Parathyroid adenoma (tissue), 2 donors: ENCODE results near the gene SH3BP2.
"Not testable (repeated sequence)": the region's sequence is repeated elsewhere in the genome, so short reads cannot be mapped to it uniquely, and the experiment has no call there.

Source experiments
- H2AFZ ChIP-seq: fragments of 300-600 bp; sonication (generic); one replicate; pipeline ENCODE4 v1.7.0; 2017; ENCODE audit warnings: antibody characterized with exemption, mild to moderate bottlenecking
- H3K27ac ChIP-seq: fragments of 300-600 bp; sonication (generic); one replicate; pipeline ENCODE4 v1.7.0; 2017
- H3K27me3 ChIP-seq: fragments of 300-600 bp; sonication (generic); one replicate; pipeline ENCODE4 v1.7.0; 2017; ENCODE audit warnings: low read length; ENCODE audit not compliant: control insufficient read depth, insufficient read depth
- H3K36me3 ChIP-seq: fragments of 300-600 bp; sonication (generic); one replicate; pipeline ENCODE4 v1.7.0; 2017; ENCODE audit warnings: low read length; ENCODE audit not compliant: control insufficient read depth, insufficient read depth
- H3K4me1 ChIP-seq: fragments of 300-600 bp; sonication (generic); one replicate; pipeline ENCODE4 v1.7.0; 2017; ENCODE audit warnings: control low read depth
- H3K4me2 ChIP-seq: fragments of 300-600 bp; sonication (generic); one replicate; pipeline ENCODE4 v1.7.0; 2017; ENCODE audit warnings: low read length
- H3K4me3 ChIP-seq: fragments of 300-600 bp; sonication (generic); one replicate; pipeline ENCODE4 v1.7.0; 2017; ENCODE audit warnings: low read depth, low read length
- H3K79me2 ChIP-seq: fragments of 300-600 bp; sonication (generic); one replicate; pipeline ENCODE4 v1.7.0; 2017; ENCODE audit warnings: control low read depth
- H3K9ac ChIP-seq: fragments of 300-600 bp; sonication (generic); one replicate; pipeline ENCODE4 v1.7.0; 2017; ENCODE audit warnings: mild to moderate bottlenecking
- H3K9me3 ChIP-seq: fragments of 300-600 bp; sonication (generic); one replicate; pipeline ENCODE4 v1.7.0; 2017; ENCODE audit warnings: low read length; ENCODE audit not compliant: control insufficient read depth
- TF ChIP-seq, protein P1 (sequence below): fragments of 300-600 bp; sonication (generic); IDR thresholded peaks from one replicate; pipeline ENCODE4 v1.7.0; 2017; ENCODE audit warnings: antibody characterized with exemption, mild to moderate bottlenecking
- donor health status: primary hyperparathyroidism.

Gene SH3BP2

GRCh38 chr4:2771264-2771663, 21.6 kb upstream of the SH3BP2 start:
- no peaks in the 10 kb centered on the region for H3K27me3 ChIP-seq
- no peaks in the 10 kb centered on the region for H3K4me1 ChIP-seq
- no peaks in the 10 kb centered on the region for H3K79me2 ChIP-seq
- H3K9me3 ChIP-seq, result no peaks in the 10 kb centered on the region
- no peaks in the 10 kb centered on the region for H3K36me3 ChIP-seq
- no peak overlapping the region for H2AFZ ChIP-seq
- H3K9ac ChIP-seq, result no peak overlapping the region
- no peak overlapping the region for H3K4me3 ChIP-seq
- TF ChIP-seq, protein P1, sequence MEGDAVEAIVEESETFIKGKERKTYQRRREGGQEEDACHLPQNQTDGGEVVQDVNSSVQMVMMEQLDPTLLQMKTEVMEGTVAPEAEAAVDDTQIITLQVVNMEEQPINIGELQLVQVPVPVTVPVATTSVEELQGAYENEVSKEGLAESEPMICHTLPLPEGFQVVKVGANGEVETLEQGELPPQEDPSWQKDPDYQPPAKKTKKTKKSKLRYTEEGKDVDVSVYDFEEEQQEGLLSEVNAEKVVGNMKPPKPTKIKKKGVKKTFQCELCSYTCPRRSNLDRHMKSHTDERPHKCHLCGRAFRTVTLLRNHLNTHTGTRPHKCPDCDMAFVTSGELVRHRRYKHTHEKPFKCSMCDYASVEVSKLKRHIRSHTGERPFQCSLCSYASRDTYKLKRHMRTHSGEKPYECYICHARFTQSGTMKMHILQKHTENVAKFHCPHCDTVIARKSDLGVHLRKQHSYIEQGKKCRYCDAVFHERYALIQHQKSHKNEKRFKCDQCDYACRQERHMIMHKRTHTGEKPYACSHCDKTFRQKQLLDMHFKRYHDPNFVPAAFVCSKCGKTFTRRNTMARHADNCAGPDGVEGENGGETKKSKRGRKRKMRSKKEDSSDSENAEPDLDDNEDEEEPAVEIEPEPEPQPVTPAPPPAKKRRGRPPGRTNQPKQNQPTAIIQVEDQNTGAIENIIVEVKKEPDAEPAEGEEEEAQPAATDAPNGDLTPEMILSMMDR, result no peak
- H3K27ac ChIP-seq, result no peak overlapping the region
- no peak overlapping the region for H3K4me2 ChIP-seq

GRCh38 chr4:2780643-2781042, 12.2 kb upstream of the SH3BP2 start:
- H2AFZ ChIP-seq, H3K36me3 ChIP-seq, H3K27me3 ChIP-seq, H3K9me3 ChIP-seq, H3K4me3 ChIP-seq, H3K4me2 ChIP-seq, H3K4me1 ChIP-seq, H3K79me2 ChIP-seq, H3K27ac ChIP-seq, H3K9ac ChIP-seq: not testable (repeated sequence)

DNA sequence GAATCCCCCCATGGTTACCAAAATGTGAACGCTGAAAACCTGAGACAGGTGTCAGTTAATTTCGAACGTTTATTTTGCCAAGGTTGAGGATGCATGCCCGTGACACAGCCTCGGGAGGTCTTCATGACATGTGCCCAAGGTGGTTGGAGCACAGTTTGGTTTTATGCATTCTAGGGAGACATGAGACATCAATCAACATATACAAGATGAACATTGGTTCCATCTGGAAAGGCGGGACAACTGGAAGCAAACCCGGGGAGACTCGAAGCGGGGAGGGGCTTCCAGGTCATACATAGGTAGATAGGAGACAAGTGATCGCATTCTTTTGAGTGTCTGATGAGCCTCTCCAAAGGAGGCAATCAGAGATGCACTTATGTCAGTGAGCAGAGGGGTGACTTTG, 11.0 kb upstream of the SH3BP2 start:
- H3K4me3 ChIP-seq, result no peak overlapping the region
- no peak overlapping the region for H3K9ac ChIP-seq
- no peak overlapping the region for H2AFZ ChIP-seq
- no peak overlapping the region for H3K4me2 ChIP-seq
- no peaks in the 10 kb centered on the region for H3K9me3 ChIP-seq
- no peaks in the 10 kb centered on the region for H3K27me3 ChIP-seq
- TF ChIP-seq, protein P1, result no peak
- no peak overlapping the region for H3K27ac ChIP-seq
- H3K79me2 ChIP-seq, result no peaks in the 10 kb centered on the region
- H3K36me3 ChIP-seq, result no peaks in the 10 kb centered on the region
- no peaks in the 10 kb centered on the region for H3K4me1 ChIP-seq

- H3K79me2 ChIP-seq, result no peaks in the 10 kb centered on the region
- no peak overlapping the region for H3K4me2 ChIP-seq
- no peaks in the 10 kb centered on the region for H3K9me3 ChIP-seq
- no peaks in the 10 kb centered on the region for H3K36me3 ChIP-seq
- H3K9ac ChIP-seq, result no peak overlapping the region
- TF ChIP-seq, protein P1, result no peak
- no peaks in the 10 kb centered on the region for H3K27me3 ChIP-seq
- no peaks in the 10 kb centered on the region for H3K4me1 ChIP-seq
- H3K4me3 ChIP-seq, result no peak overlapping the region
- H3K27ac ChIP-seq, result no peak overlapping the region
- no peak overlapping the region for H2AFZ ChIP-seq
Measured at GRCh38 chr4:2783790-2784189, 9.1 kb upstream of the SH3BP2 start.

GRCh38 chr4:2785613-2786012, 7.3 kb upstream of the SH3BP2 start:
- Histone ChIP-seq H3K79me2 (no peaks in the 10 kb centered on the region), H3K4me2 (no peak overlapping the region), H3K9me3 (no peaks in the 10 kb centered on the region), H3K4me1 (no peaks in the 10 kb centered on the region), H3K27me3 (no peaks in the 10 kb centered on the region), H2AFZ (no peak overlapping the region), H3K36me3 (no peaks in the 10 kb centered on the region), H3K4me3 (no peak overlapping the region), H3K9ac (no peak overlapping the region), H3K27ac (no peak overlapping the region)
- TF ChIP-seq, protein P1, result no peak
